Psoas muscle (tissue), 8 donors: Measurements from ENCODE around the gene PNPO. TPM values are rescaled to one million over a fixed set of nuclear protein-coding genes. Genes with fewer than 3 reads are reported as not detected.

Experiments used
- ATAC-seq, 4 donors: fragments of 200-7000 bp; cut with Tn5 transposase; one replicate each; pipeline ENCODE4 v1.9.1; 2020; ENCODE audit warnings: moderate library complexity in 3 of 4, mild to moderate bottlenecking in 2 of 4
- DNase-seq, 2 donors: peaks; one replicate each; pipeline ENCODE4 v3.0.0-alpha.2; 2020
- H3K27ac ChIP-seq: fragments of 200-600 bp; one replicate; pipeline ENCODE4 v1.8.0; 2022
- H3K27me3 ChIP-seq, 3 donors: fragments of 200-600 bp in 1 of 3; one replicate each; pipeline versions ENCODE4 v1.6.1 to v1.8.0; 2013 to 2022; ENCODE audit warnings: low read length in 2 of 3, mild to moderate bottlenecking in 2 of 3, moderate library complexity in 1 of 3; ENCODE audit not compliant: insufficient read depth in 3 of 3
- H3K36me3 ChIP-seq, 2 donors: fragments of 200-600 bp in 1 of 2; one replicate each; pipeline versions ENCODE4 v1.6.1 to v1.8.0; 2013 to 2022; ENCODE audit warnings: low read depth in 1 of 2, mild to moderate bottlenecking in 1 of 2, moderate library complexity in 1 of 2; ENCODE audit not compliant: insufficient read depth in 1 of 2
- H3K4me1 ChIP-seq: fragments of 200-600 bp; one replicate; pipeline ENCODE4 v1.8.0; 2022
- H3K4me3 ChIP-seq: fragments of 200-600 bp; one replicate; pipeline ENCODE4 v1.8.0; 2022; ENCODE audit warnings: mild to moderate bottlenecking
- H3K9me3 ChIP-seq: fragments of 200-600 bp; one replicate; pipeline ENCODE4 v1.8.0; 2022
- CTCF ChIP-seq: fragments of 200-600 bp; IDR thresholded peaks from one replicate; pipeline ENCODE4 v1.8.0; 2022; ENCODE audit warnings: antibody characterized with exemption
- WGBS, 3 donors: extraction: QIAGEN DNeasy Blood & Tissue Kit; methylation state at CpG; one replicate each; pipeline versions ENCODE4 v1.1.6 to v1.1.7; 2013; 5-methylcytosine and 5-hydroxymethylcytosine counted together
- intact Hi-C, 2 donors: fragments of 100-400 bp; cut with DNase I; formaldehyde crosslinking; loops; one replicate each; pipeline versions ENCODE4 v1.11.0 to v1.14.2; 2022
- polyA plus RNA-seq, 3 donors: library from polyadenylated mRNA; stranded (reverse); fragments of 200-250 nt; gene quantifications; one replicate each; pipeline ENCODE4 v1.2.3, GENCODE V29; 2013
- total RNA-seq, 4 donors: library from RNA; stranded (reverse); fragmentation: NEBNext Ultra II Directional in 2 of 4; extraction: Animal tissue kit (Norgen Biotek cat#: 25700) in 2 of 4; gene quantifications; one replicate each; pipeline versions ENCODE4 v1.2.1 to v1.2.4, GENCODE V29; 2021 to 2023
- donor health status: healthy with polysubstance abuse.
- donor health status: DM: no; HTN: no; CAD: no; lungs with moderate emphysema.
- donor health status: Bipolar disorder and iron deficiency.
- donor health status: healthy.
- donor health status: DM: yes; HTN: yes; CAD: no.
- donor health status: DM: no; HTN: no; CAD: no.
- donor health status: DM: no; HTN: no; CAD: no.
- donor health status: DM: yes; HTN: yes; CAD: no.

The PNPO gene
- total and polyA plus RNA-seq, 7 donors, result 12.0 to 42.3 (median 30.0) TPM

- ATAC-seq (peak in 1 of 4 donors; percentile 28), DNase-seq (peak; percentile 41 to 73)
- Histone ChIP-seq H3K27me3 (no peaks in the 10 kb centered on the region), H3K9me3 (no peaks in the 10 kb centered on the region), H3K27ac (peak overlapping the region; percentile 84), H3K4me3 (no peak overlapping the region), H3K36me3 (peaks cover 0 to 37% of the 10 kb centered on the region in 2 donors), H3K4me1 (peaks cover 25% of the 10 kb centered on the region)
- TF ChIP-seq CTCF, result no peak
- intact Hi-C loops, result no loop called here
- 54 to 69% (median 61%) methylated on average over 12 of the region's 12 CpGs for WGBS, 3 donors
Measured at GRCh38 chr17:47915776-47916398, 25.5 kb upstream of the PNPO start.

- Histone ChIP-seq H3K27ac (no peak overlapping the region), H3K27me3 (no peaks in the 10 kb centered on the region), H3K4me1 (peaks cover 25% of the 10 kb centered on the region), H3K9me3 (no peaks in the 10 kb centered on the region), H3K36me3 (peaks cover 0 to 45% of the 10 kb centered on the region in 2 donors), H3K4me3 (no peak overlapping the region)
- DNase-seq (no peak), ATAC-seq (no peak)
- 90% methylated on average over 19 of the region's 19 CpGs for WGBS, 3 donors
- intact Hi-C loops, result no loop called here
- TF ChIP-seq CTCF, result no peak
Measured at GRCh38 chr17:47916489-47917208, 24.7 kb upstream of the PNPO start.

GRCh38 chr17:47917581-47917980 lies 23.8 kb upstream of the PNPO start:
- WGBS, 3 donors, result 46 to 81% (median 76%) methylated on average over 2 of the region's 2 CpGs
- intact Hi-C loops, result no loop called here

GRCh38 chr17:47918006-47918405 lies 23.4 kb upstream of the PNPO start:
- Histone ChIP-seq H3K27me3 (no peaks in the 10 kb centered on the region), H3K9me3 (no peaks in the 10 kb centered on the region), H3K4me3 (no peak overlapping the region), H3K4me1 (peaks cover 25% of the 10 kb centered on the region), H3K36me3 (peaks cover 0 to 53% of the 10 kb centered on the region in 2 donors), H3K27ac (no peak overlapping the region)
- whole genome bisulfite sequencing, 3 donors, result 41 to 66% (median 48%) methylated on average over 2 of the region's 2 CpGs
- DNase-seq (no peak), ATAC-seq (no peak)
- no peak for TF ChIP-seq CTCF
- intact Hi-C loops, result no loop called here

More at GRCh38 chr17:47917581-47917980, 23.8 kb upstream of the PNPO start:
- no peak for DNase-seq
- Histone ChIP-seq H3K36me3 (peaks cover 0 to 49% of the 10 kb centered on the region in 2 donors), H3K4me3 (no peak overlapping the region), H3K27ac (no peak overlapping the region), H3K9me3 (no peaks in the 10 kb centered on the region), H3K4me1 (peaks cover 25% of the 10 kb centered on the region), H3K27me3 (no peaks in the 10 kb centered on the region)
- TF ChIP-seq CTCF, result no peak
- no peak for ATAC-seq
